ENCODE measurements around the gene FOXP1. TPM values are rescaled to one million over a fixed set of nuclear protein-coding genes. Genes with fewer than 3 reads are reported as not detected.

Gene FOXP1
- total and polyA plus RNA-seq, 2 donors from 2014 or later: 6.7 to 87.2 TPM

GRCh38 chr3:71131375-71132314 lies 451.9 kb downstream of the FOXP1 start:
- peaks cover 5 to 16% (median 8%) of the 10 kb centered on the region in 3 donors for H3K4me1 ChIP-seq (ENCODE audit: control insufficient read depth in 2 of 3, insufficient read depth in 2 of 3, low read depth in 1 of 3, low read length in 3 of 3)
- H3K27me3 ChIP-seq (ENCODE audit: control insufficient read depth, insufficient read depth, low read length): no peaks in the 10 kb centered on the region

DNA sequence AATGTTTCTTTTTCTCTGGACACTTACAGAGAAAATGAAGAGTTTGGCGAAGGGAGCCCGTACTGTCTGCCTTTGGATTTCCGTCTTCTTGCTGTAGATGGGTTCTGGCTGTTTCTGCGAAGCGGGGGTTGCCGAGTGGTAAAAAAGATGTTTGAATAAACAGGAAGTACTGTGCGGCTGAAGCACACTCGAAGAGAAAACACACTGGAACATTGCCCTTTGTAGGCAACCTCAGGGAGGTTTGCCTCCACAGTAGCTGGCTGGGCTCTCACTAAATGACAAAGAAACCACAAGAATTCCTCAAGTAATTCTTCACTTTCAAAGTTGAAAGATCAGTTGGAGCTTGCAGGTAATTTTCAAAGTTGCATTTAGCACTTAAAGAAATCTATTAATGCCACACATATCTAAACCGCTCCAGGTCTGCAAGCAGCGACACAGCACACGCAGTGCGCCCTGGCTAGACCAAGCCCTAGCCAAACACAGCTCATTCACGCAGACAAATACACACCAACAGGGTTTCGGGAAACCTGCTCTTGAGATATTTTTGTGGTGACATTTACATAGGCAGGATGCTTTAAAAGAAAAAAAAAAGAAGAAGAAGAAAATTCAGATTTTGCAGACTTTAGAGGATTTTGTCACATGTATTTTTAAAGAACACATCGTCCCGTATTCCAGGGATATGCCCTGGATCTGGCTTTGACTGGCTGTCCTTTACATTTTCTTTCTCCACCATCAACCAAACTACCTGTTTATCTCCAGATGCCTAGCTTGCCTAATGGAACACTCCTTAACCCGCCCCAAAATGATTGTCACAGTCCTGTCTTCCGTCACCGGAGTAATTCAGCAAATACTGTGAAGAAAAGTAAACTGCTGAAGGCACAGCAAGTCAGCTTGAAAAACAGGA lies 452.8 kb downstream of the FOXP1 start:
- H3K9me3 ChIP-seq (ENCODE audit: control insufficient read depth in 2 of 3, insufficient read depth in 1 of 3, low read length in 3 of 3): no peaks in the 10 kb centered on the region
- peak overlapping the region; percentile 66 to 83 (median 75) for H3K4me3 ChIP-seq (ENCODE audit: low read length in 3 of 3)
- H3K27me3 ChIP-seq (ENCODE audit: control insufficient read depth, insufficient read depth, low read length): no peaks in the 10 kb centered on the region
- H3K9ac ChIP-seq (ENCODE audit: low read length in 3 of 3): peak overlapping the region; percentile 12 to 30 (median 28)
- no peaks in the 10 kb centered on the region for H3K36me3 ChIP-seq (ENCODE audit: control insufficient read depth in 2 of 3, insufficient read depth in 3 of 3, low read length in 3 of 3)
- FAIRE-seq (peak; percentile 52), DNase-seq (peak; percentile 65 to 87 (median 78))
- peak overlapping the region; percentile 71 to 76 for H3K27ac ChIP-seq (ENCODE audit: low read depth in 2 of 2, low read length in 2 of 2)
- TF ChIP-seq, protein P1, sequence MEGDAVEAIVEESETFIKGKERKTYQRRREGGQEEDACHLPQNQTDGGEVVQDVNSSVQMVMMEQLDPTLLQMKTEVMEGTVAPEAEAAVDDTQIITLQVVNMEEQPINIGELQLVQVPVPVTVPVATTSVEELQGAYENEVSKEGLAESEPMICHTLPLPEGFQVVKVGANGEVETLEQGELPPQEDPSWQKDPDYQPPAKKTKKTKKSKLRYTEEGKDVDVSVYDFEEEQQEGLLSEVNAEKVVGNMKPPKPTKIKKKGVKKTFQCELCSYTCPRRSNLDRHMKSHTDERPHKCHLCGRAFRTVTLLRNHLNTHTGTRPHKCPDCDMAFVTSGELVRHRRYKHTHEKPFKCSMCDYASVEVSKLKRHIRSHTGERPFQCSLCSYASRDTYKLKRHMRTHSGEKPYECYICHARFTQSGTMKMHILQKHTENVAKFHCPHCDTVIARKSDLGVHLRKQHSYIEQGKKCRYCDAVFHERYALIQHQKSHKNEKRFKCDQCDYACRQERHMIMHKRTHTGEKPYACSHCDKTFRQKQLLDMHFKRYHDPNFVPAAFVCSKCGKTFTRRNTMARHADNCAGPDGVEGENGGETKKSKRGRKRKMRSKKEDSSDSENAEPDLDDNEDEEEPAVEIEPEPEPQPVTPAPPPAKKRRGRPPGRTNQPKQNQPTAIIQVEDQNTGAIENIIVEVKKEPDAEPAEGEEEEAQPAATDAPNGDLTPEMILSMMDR (IDR thresholded peaks at IDR 0.05; ENCODE audit: borderline replicate concordance, extremely low read depth, insufficient read depth): no peak
- intact Hi-C loops (cut with DNase I): no loop called here
- peaks cover 5 to 16% (median 8%) of the 10 kb centered on the region in 3 donors for H3K4me1 ChIP-seq (ENCODE audit: control insufficient read depth in 2 of 3, insufficient read depth in 2 of 3, low read depth in 1 of 3, low read length in 3 of 3)

More at GRCh38 chr3:71131375-71132314, 451.9 kb downstream of the FOXP1 start:
- TF ChIP-seq, protein P1 (IDR thresholded peaks at IDR 0.05; ENCODE audit: borderline replicate concordance, extremely low read depth, insufficient read depth): no peak
- no peak overlapping the region for H3K9ac ChIP-seq (ENCODE audit: low read length in 3 of 3)
- FAIRE-seq (no peak), DNase-seq (peak in 1 of 5 donors; percentile 43)
- no peaks in the 10 kb centered on the region for H3K36me3 ChIP-seq (ENCODE audit: control insufficient read depth in 2 of 3, insufficient read depth in 3 of 3, low read length in 3 of 3)
- H3K9me3 ChIP-seq (ENCODE audit: control insufficient read depth in 2 of 3, insufficient read depth in 1 of 3, low read length in 3 of 3): no peaks in the 10 kb centered on the region
- no peak overlapping the region for H3K4me3 ChIP-seq (ENCODE audit: low read length in 3 of 3)
- intact Hi-C loops (cut with DNase I): no loop called here
- peak overlapping the region in 1 of 2 donors; percentile 71 for H3K27ac ChIP-seq (ENCODE audit: low read depth in 2 of 2, low read length in 2 of 2)

DNA sequence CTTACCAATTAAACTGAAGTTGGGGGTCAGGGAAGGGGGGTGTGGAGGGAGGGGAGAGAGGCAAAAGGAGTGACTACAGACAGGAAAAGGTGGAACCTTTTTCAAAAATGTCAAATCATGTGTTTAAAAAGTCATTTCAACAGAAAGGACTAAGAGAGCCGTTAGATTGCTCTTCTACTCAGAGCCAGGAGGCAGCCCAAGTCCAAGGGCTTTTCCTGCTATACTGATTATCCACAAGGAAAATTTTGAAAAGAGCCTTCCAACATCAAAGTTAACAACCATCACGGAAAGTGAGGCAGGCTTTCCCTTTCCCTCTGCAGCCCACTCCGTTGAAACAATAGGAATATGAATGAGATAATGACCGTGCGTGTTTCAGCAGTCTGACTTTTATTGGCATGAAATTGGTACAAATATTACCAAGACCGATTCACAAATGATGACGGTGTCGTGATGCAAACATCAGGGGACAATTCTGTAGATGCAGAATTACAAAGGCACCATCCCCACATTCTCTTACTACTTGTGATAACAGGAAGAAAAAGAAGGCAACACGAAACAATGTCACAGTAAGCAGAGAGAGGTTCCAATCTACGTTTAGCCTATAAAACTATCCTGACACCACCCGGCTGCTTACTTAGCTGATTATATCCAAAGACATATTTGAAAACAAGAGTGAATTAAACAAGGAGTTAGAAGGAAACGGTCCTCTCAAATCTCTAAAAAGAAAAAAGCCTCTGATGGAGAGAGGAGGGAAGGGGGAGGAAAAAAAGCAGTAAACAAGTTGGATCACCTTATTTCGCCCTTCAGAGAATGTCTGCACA lies 453.7 kb downstream of the FOXP1 start:
- DNase-seq: peak in 1 of 5 donors; percentile 61
- no peaks in the 10 kb centered on the region for H3K9me3 ChIP-seq (ENCODE audit: control insufficient read depth in 2 of 3, insufficient read depth in 1 of 3, low read length in 3 of 3)
- H3K36me3 ChIP-seq (ENCODE audit: control insufficient read depth in 2 of 3, insufficient read depth in 3 of 3, low read length in 3 of 3): no peaks in the 10 kb centered on the region
- H3K4me1 ChIP-seq (ENCODE audit: control insufficient read depth in 2 of 3, insufficient read depth in 2 of 3, low read depth in 1 of 3, low read length in 3 of 3): peaks cover 4 to 16% (median 5%) of the 10 kb centered on the region in 3 donors
- H3K9ac ChIP-seq (ENCODE audit: low read length in 3 of 3): peak overlapping the region; percentile 12 to 30 (median 28)
- no peaks in the 10 kb centered on the region for H3K27me3 ChIP-seq (ENCODE audit: control insufficient read depth, insufficient read depth, low read length)
- intact Hi-C loops (cut with DNase I): no loop called here
- peak overlapping the region; percentile 66 to 83 (median 75) for H3K4me3 ChIP-seq (ENCODE audit: low read length in 3 of 3)
- TF ChIP-seq, protein P1 (IDR thresholded peaks at IDR 0.05; ENCODE audit: borderline replicate concordance, extremely low read depth, insufficient read depth): no peak
- no peak for FAIRE-seq
- peak overlapping the region; percentile 71 to 76 for H3K27ac ChIP-seq (ENCODE audit: low read depth in 2 of 2, low read length in 2 of 2)
